Hepatocyte (in vitro differentiated cells): Measurements from ENCODE around the gene AQP7. TPM values are rescaled to one million over a fixed set of nuclear protein-coding genes. Genes with fewer than 3 reads are reported as not detected.

Experiments
- DNase-seq: peaks from one replicate; pipeline ENCODE4 v3.0.0-alpha.2; 2016; ENCODE audit warnings: low spot score
- H2AFZ ChIP-seq: fragments of 200-600 bp; sonication (generic); 2 replicates; pipeline ENCODE4 v1.6.0; 2016; ENCODE audit warnings: antibody characterized with exemption, mild to moderate bottlenecking
- H3K27ac ChIP-seq: fragments of 200-600 bp; sonication (generic); 2 replicates; pipeline ENCODE4 v1.5.1; 2016; ENCODE audit warnings: mild to moderate bottlenecking
- H3K27me3 ChIP-seq: fragments of 200-600 bp; sonication (generic); 2 replicates; pipeline ENCODE4 v1.6.1; 2016
- H3K36me3 ChIP-seq: fragments of 200-600 bp; sonication (generic); replicated peaks from 2 replicates; pipeline ENCODE4 v1.5.1; 2016; ENCODE audit warnings: low read depth; ENCODE audit not compliant: insufficient read depth
- H3K4me1 ChIP-seq: fragments of 200-600 bp; sonication (generic); 2 replicates; pipeline ENCODE4 v1.5.1; 2016; ENCODE audit warnings: mild to moderate bottlenecking, moderate library complexity; ENCODE audit not compliant: insufficient read depth
- H3K4me2 ChIP-seq: fragments of 200-600 bp; sonication (generic); 2 replicates; pipeline ENCODE4 v1.6.0; 2016
- H3K4me3 ChIP-seq: fragments of 200-600 bp; sonication (generic); 2 replicates; pipeline ENCODE4 v1.5.1; 2016; ENCODE audit warnings: mild to moderate bottlenecking
- H3K79me2 ChIP-seq: fragments of 200-600 bp; sonication (generic); 2 replicates; pipeline ENCODE4 v1.6.0; 2017; ENCODE audit warnings: mild to moderate bottlenecking
- H3K9me2 ChIP-seq: fragments of 200-600 bp; sonication (generic); replicated peaks from 2 replicates; pipeline ENCODE4 v1.6.0; 2017; ENCODE audit warnings: mild to moderate bottlenecking; ENCODE audit not compliant: insufficient read depth
- H3K9me3 ChIP-seq: fragments of 200-600 bp; sonication (generic); 2 replicates; pipeline ENCODE4 v1.5.1; 2016; ENCODE audit warnings: low read depth, mild to moderate bottlenecking
- H4K20me1 ChIP-seq: fragments of 200-600 bp; sonication (generic); 2 replicates; pipeline ENCODE4 v1.6.0; 2016; ENCODE audit warnings: mild to moderate bottlenecking; ENCODE audit not compliant: insufficient read depth, poor library complexity, severe bottlenecking
- CTCF ChIP-seq: fragments of 200-600 bp; sonication (generic); IDR thresholded peaks from 2 replicates; pipeline ENCODE4 v1.5.1; 2016; ENCODE audit warnings: antibody characterized with exemption, mild to moderate bottlenecking; ENCODE audit not compliant: poor library complexity
- EZH2 ChIP-seq: fragments of 200-600 bp; sonication (generic); IDR thresholded peaks from 2 replicates; pipeline ENCODE4 v1.6.1; 2016; ENCODE audit warnings: antibody characterized with exemption, mild to moderate bottlenecking, borderline replicate concordance
- EZH2phosphoT487 ChIP-seq: fragments of 200-600 bp; sonication (generic); IDR thresholded peaks from one replicate; pipeline ENCODE4 v1.6.1; 2018; ENCODE audit warnings: antibody characterized with exemption, mild to moderate bottlenecking, low read depth, moderate library complexity; ENCODE audit not compliant: unreplicated experiment, severe bottlenecking
- WGBS: methylation state at CpG from one replicate; pipeline ENCODE4 v1.1.6; 2016; ENCODE audit warnings: low lambda C conversion rate; ENCODE audit errors: missing lambda C conversion rate; 5-methylcytosine and 5-hydroxymethylcytosine counted together
- polyA plus RNA-seq: library from polyadenylated mRNA; unstranded; fragments of >200 nt; fragmentation: Nextera tagmentation; extraction: Ambion mirVana; gene quantifications from 2 replicates; pipeline ENCODE4 v1.2.1, GENCODE V29; 2016
- total RNA-seq: library from RNA; depleted of rRNA; stranded (reverse); fragments of >200 nt; gene quantifications from 2 replicates; pipeline ENCODE4 v1.2.3, GENCODE V29; 2014

The AQP7 gene
- total and polyA plus RNA-seq, 2 experiments from 2014 or later = 11.2 to 16.6 TPM

- Histone ChIP-seq H3K36me3 (no peaks in the 10 kb centered on the region), H4K20me1 (no peaks in the 10 kb centered on the region), H3K9me3 (no peaks in the 10 kb centered on the region), H3K4me1 (no peaks in the 10 kb centered on the region), H3K27ac (no peak overlapping the region), H3K79me2 (no peaks in the 10 kb centered on the region), H3K27me3 (no peaks in the 10 kb centered on the region), H3K4me2 (no peak overlapping the region), H2AFZ (no peak overlapping the region), H3K4me3 (no peak overlapping the region), H3K9me2 (no peaks in the 10 kb centered on the region)
- no peak for DNase-seq
- WGBS = 89% methylated on average over 4 of the region's 4 CpGs
- TF ChIP-seq EZH2phosphoT487 = no peak
- TF ChIP-seq EZH2 = no peak
- TF ChIP-seq CTCF = no peak
Observed at GRCh38 chr9:33351547-33351946, 50.8 kb downstream of the AQP7 start.

GRCh38 chr9:33350310-33350709 is 52.1 kb downstream of the AQP7 start:
- peak; percentile 28 for DNase-seq
- Histone ChIP-seq H4K20me1 (no peaks in the 10 kb centered on the region), H3K27me3 (no peaks in the 10 kb centered on the region), H3K27ac (no peak overlapping the region), H3K79me2 (no peaks in the 10 kb centered on the region), H2AFZ (no peak overlapping the region), H3K36me3 (no peaks in the 10 kb centered on the region), H3K4me3 (no peak overlapping the region), H3K4me2 (no peak overlapping the region), H3K4me1 (no peaks in the 10 kb centered on the region), H3K9me3 (no peaks in the 10 kb centered on the region), H3K9me2 (no peaks in the 10 kb centered on the region)
- no peak for TF ChIP-seq EZH2
- 92% methylated on average over 2 of the region's 2 CpGs for WGBS

- TF ChIP-seq EZH2phosphoT487 = no peak
- no peak for TF ChIP-seq EZH2
- no peak for TF ChIP-seq CTCF
- Histone ChIP-seq H2AFZ (no peak overlapping the region), H3K9me2 (no peaks in the 10 kb centered on the region), H3K27me3 (no peaks in the 10 kb centered on the region), H3K27ac (no peak overlapping the region), H3K9me3 (no peaks in the 10 kb centered on the region), H3K36me3 (no peaks in the 10 kb centered on the region), H3K4me2 (no peak overlapping the region), H4K20me1 (no peaks in the 10 kb centered on the region), H3K4me1 (no peaks in the 10 kb centered on the region), H3K4me3 (no peak overlapping the region), H3K79me2 (no peaks in the 10 kb centered on the region)
- DNase-seq = no peak
- 89% methylated on average over 2 of the region's 2 CpGs for WGBS
Observed at GRCh38 chr9:33349743-33350142, 52.6 kb downstream of the AQP7 start.

- no peak overlapping the region for H3K4me2 ChIP-seq
- 98% methylated on average over 4 of the region's 4 CpGs for WGBS
- no peak overlapping the region for H3K27ac ChIP-seq
Observed at GRCh38 chr9:33348998-33349397, 53.4 kb downstream of the AQP7 start.

More at GRCh38 chr9:33348998-33349397, 53.4 kb downstream of the AQP7 start:
- Histone ChIP-seq H3K9me2 (no peaks in the 10 kb centered on the region), H3K27me3 (no peaks in the 10 kb centered on the region), H3K36me3 (no peaks in the 10 kb centered on the region), H4K20me1 (no peaks in the 10 kb centered on the region), H3K9me3 (no peaks in the 10 kb centered on the region), H3K79me2 (no peaks in the 10 kb centered on the region), H3K4me3 (no peak overlapping the region), H2AFZ (no peak overlapping the region), H3K4me1 (no peaks in the 10 kb centered on the region)
- no peak for DNase-seq
- no peak for TF ChIP-seq CTCF
- TF ChIP-seq EZH2 = no peak
- TF ChIP-seq EZH2phosphoT487 = no peak
